ENCODE data around the gene ALDH18A1. TPM values are rescaled to one million over a fixed set of nuclear protein-coding genes. Genes with fewer than 3 reads are reported as not detected.

ALDH18A1 gene
- total and polyA plus RNA-seq, 2 of the 8 experiments (the other 6 are each of a cell fraction or from before 2014, with no cell fraction given): 59.6 to 128 TPM

- ChIA-PET CTCF (ENCODE audit: partially characterized antibody) (interaction anchor here (1.5 to 2.5 kb wide), 5 partner anchors 25 to 205 kb away, joined by 3 to 11 read pairs (median 6); no protein-coding TSS in a partner anchor), POLR2A (ENCODE audit: partially characterized antibody) (no interaction called here)
- H2BK120ac ChIP-seq (replicated peaks; ENCODE audit: low read depth, low read length): no peak overlapping the region
- H2AK5ac ChIP-seq (ENCODE audit: low read depth, low read length): no peak overlapping the region
- no peak for TF ChIP-seq PHF8 (conservative IDR thresholded peaks at IDR 0.05; ENCODE audit: low read depth, low read length)
- TF ChIP-seq TBP (IDR thresholded peaks at IDR 0.05; ENCODE audit: low read depth, low read length): no peak
- TF ChIP-seq SAP30 (IDR thresholded peaks at IDR 0.05; ENCODE audit: insufficient read depth, insufficient replicate concordance, low read length): no peak
- no peak for TF ChIP-seq POU5F1 (IDR thresholded peaks at IDR 0.05; ENCODE audit: low read depth, low read length)
- TF ChIP-seq SRF (IDR thresholded peaks at IDR 0.05; ENCODE audit: low read depth, low read length): no peak
- no peak for TF ChIP-seq CTCF (IDR thresholded peaks at IDR 0.05; ENCODE audit: control extremely low read depth in 1 of 3, insufficient read depth in 1 of 3, low read depth in 1 of 3, low read length in 3 of 3)
- TF ChIP-seq EGR1 (IDR thresholded peaks at IDR 0.05; ENCODE audit: borderline replicate concordance, low read depth, low read length): no peak
- no peak for TF ChIP-seq KDM5A (IDR thresholded peaks at IDR 0.05; ENCODE audit: low read length)
- no peak for TF ChIP-seq SP1 (IDR thresholded peaks at IDR 0.05; ENCODE audit: low read depth, low read length)
- no peak for TF ChIP-seq YY1 (IDR thresholded peaks at IDR 0.05; ENCODE audit: low read depth, low read length)
- no peak for TF ChIP-seq CEBPB (IDR thresholded peaks at IDR 0.05; ENCODE audit: low read depth, low read length)
- TF ChIP-seq ZNF274 (IDR thresholded peaks at IDR 0.05; ENCODE audit: borderline replicate concordance, extremely low read depth, low read length): no peak
- no peak overlapping the region for H3K56ac ChIP-seq (replicated peaks; ENCODE audit: insufficient read length, low read depth, low read length)
- 94% methylated on average over 1 of the region's 1 CpG; no CpG with 5 or more reads in 1 of the 2 experiments for WGBS, 2 experiments (ENCODE audit: extremely low coverage in 1 of 2, insufficient coverage in 1 of 2, insufficient read length in 1 of 2, insufficient replicate concordance in 2 of 2, low coverage in 1 of 2, low lambda C conversion rate in 2 of 2, missing lambda C conversion rate in 1 of 2)
- no peaks in the 10 kb centered on the region for H3K79me2 ChIP-seq (ENCODE audit: control insufficient read depth in 1 of 2, insufficient read depth in 2 of 2, low read length in 2 of 2)
- no peak overlapping the region for H4K8ac ChIP-seq (ENCODE audit: extremely low read depth, insufficient read depth, low read length)
- H3K27me3 ChIP-seq (replicated peaks in 1 of 4; ENCODE audit: control insufficient read depth in 3 of 4, extremely low read depth in 1 of 4, insufficient read depth in 3 of 4, low read length in 3 of 4): no peaks in the 10 kb centered on the region
- no peak overlapping the region for H2BK20ac ChIP-seq (ENCODE audit: low read length)
- no peak overlapping the region for H3K9ac ChIP-seq (replicated peaks in 1 of 4; ENCODE audit: extremely low read depth in 1 of 4, low read depth in 3 of 4, low read length in 3 of 4)
- no peak overlapping the region for H3K14ac ChIP-seq (ENCODE audit: insufficient read length)
- H3K79me1 ChIP-seq (ENCODE audit: low read depth, low read length): no peaks in the 10 kb centered on the region
- no peak overlapping the region for H4K5ac ChIP-seq (ENCODE audit: insufficient read length, low read depth, low read length)
- H3K4me1 ChIP-seq (replicated peaks in 1 of 4; ENCODE audit: control insufficient read depth in 3 of 4, insufficient read depth in 4 of 4, low read length in 3 of 4): no peaks in the 10 kb centered on the region
- no peak overlapping the region for H3K23ac ChIP-seq (ENCODE audit: insufficient read length)
- no peak overlapping the region for H2BK12ac ChIP-seq (ENCODE audit: low read depth, low read length)
- no peak overlapping the region for H4K91ac ChIP-seq (replicated peaks; ENCODE audit: insufficient read length, low read length)
- H3K4me2 ChIP-seq (ENCODE audit: insufficient read depth in 1 of 2, low read depth in 2 of 2, low read length in 2 of 2): no peak overlapping the region
- FAIRE-seq (no peak), DNase-seq (ENCODE audit: low read depth in 1 of 2, low spot score in 2 of 2) (no peak)
- H2BK5ac ChIP-seq (ENCODE audit: low read depth, low read length): no peak overlapping the region
- H3K18ac ChIP-seq (ENCODE audit: extremely low read depth, low read length): no peak overlapping the region
- H2AFZ ChIP-seq (ENCODE audit: low read length): no peak overlapping the region
- no peaks in the 10 kb centered on the region for H3K36me3 ChIP-seq (ENCODE audit: control insufficient read depth in 2 of 4, insufficient read depth in 4 of 4, low read length in 3 of 4)
- no peak overlapping the region for H3K4me3 ChIP-seq (ENCODE audit: extremely low read depth in 1 of 4, insufficient read depth in 2 of 4, low read depth in 3 of 4, low read length in 4 of 4)
- no peaks in the 10 kb centered on the region for H3K23me2 ChIP-seq (ENCODE audit: low read depth, low read length)
- H3K4ac ChIP-seq (replicated peaks; ENCODE audit: insufficient read length, low read depth, low read length): no peak overlapping the region
- H3K9me3 ChIP-seq (ENCODE audit: insufficient read depth in 2 of 2, low read depth in 1 of 2, low read length in 1 of 2): no peaks in the 10 kb centered on the region
- H3K27ac ChIP-seq (ENCODE audit: low read depth, low read length): no peak overlapping the region
- no peak overlapping the region for H2BK15ac ChIP-seq (ENCODE audit: low read length)
- no peaks in the 10 kb centered on the region for H4K20me1 ChIP-seq (replicated peaks in 1 of 2; ENCODE audit: control insufficient read depth in 1 of 2, insufficient read depth in 2 of 2, low read length in 2 of 2)
Observed at GRCh38 chr10:95579292-95579691, 77.2 kb downstream of the ALDH18A1 start.

Measured in H1 (cell line).